K562 (cell line): ENCODE measurements around the gene SERPIND1. TPM values are rescaled to one million over a fixed set of nuclear protein-coding genes. Genes with fewer than 3 reads are reported as not detected.

Experiments used
- RREB1 ChIP-seq: fragments of 250-450 bp; sonication (Bioruptor Pico); IDR thresholded peaks from 2 replicates; pipeline ENCODE4 v1.4.0; 2020
- polyA plus RNA-seq, 8 experiments: library from polyadenylated mRNA; depleted of rRNA in 4 of 8; stranded (reverse) in 5 of 8; unstranded in 3 of 8; fragments of >200 nt; fragmentation: Nextera tagmentation in 2 of 8; fragmentation: Illumina TruSeq in 1 of 8; extraction: Ambion mirVana in 2 of 8; extraction: Trizol in 1 of 8; gene quantifications; 2 replicates each; pipeline versions ENCODE4 v1.2.1 to v1.2.3, GENCODE V29; 2011 to 2014; ENCODE audit warnings: inconsistent platforms in 1 of 8, missing spikeins in 1 of 8
- total RNA-seq, 7 experiments: library from RNA; depleted of rRNA in 6 of 7; stranded (reverse); fragments of >200 nt in 6 of 7; fragmentation: Illumina TruSeq in 2 of 7; extraction: Trizol in 2 of 7; gene quantifications; 2 replicates each; pipeline versions ENCODE4 v1.2.1 to v1.2.3, GENCODE V29; 2011 to 2021; ENCODE audit warnings: low replicate concordance in 1 of 7

The SERPIND1 gene
- total and polyA plus RNA-seq, 9 of the 15 experiments (the other 6 are each of a cell fraction or from before 2014, with no cell fraction given) = 0.04 to 0.11 (median 0.09) TPM; not detected in 6

GRCh38 chr22:20727118-20728015, 46.5 kb upstream of the SERPIND1 start (continued):
- no peak for TF ChIP-seq RREB1 (CRISPR knock-in tag)
